ENCODE measurements around the gene CEP192.

CEP192 gene

GRCh38 chr18:13126966-13127598 lies 135.9 kb downstream of the CEP192 start:
- Histone ChIP-seq H3K27ac (replicated peaks) (no peak overlapping the region), H3K4me3 (replicated peaks; ENCODE audit: insufficient read depth, low read length) (no peak overlapping the region), H3K27me3 (ENCODE audit: insufficient read depth, poor library complexity, severe bottlenecking) (no peaks in the 10 kb centered on the region)
- TF ChIP-seq CTCF (IDR thresholded peaks at IDR 0.05; ENCODE audit: insufficient read depth, low read length), result no peak
- 0 out of 2 replicates have a peak, but pooled peaks have one; percentile 17 for TF ChIP-seq POLR2AphosphoS5 (IDR thresholded peaks at IDR 0.05; ENCODE audit: low read depth)
- no peak for DNase-seq (ENCODE audit: low read depth in 1 of 2, low spot score in 1 of 2)

GRCh38 chr18:13131283-13131682 lies 140.1 kb downstream of the CEP192 start:
- no peak for DNase-seq (ENCODE audit: low read depth in 1 of 2, low spot score in 1 of 2)
- TF ChIP-seq SPI1 (IDR thresholded peaks at IDR 0.05; ENCODE audit: borderline replicate concordance, low read depth) (no peak), POLR2AphosphoS5 (IDR thresholded peaks at IDR 0.05; ENCODE audit: low read depth) (no peak), REST (IDR thresholded peaks at IDR 0.05; ENCODE audit: insufficient replicate concordance, low read depth) (no peak), GABPA (IDR thresholded peaks at IDR 0.05; ENCODE audit: low read depth) (no peak), CTCF (IDR thresholded peaks at IDR 0.05; ENCODE audit: insufficient read depth, low read length) (no peak)

GRCh38 chr18:13134551-13135401 lies 143.6 kb downstream of the CEP192 start:
- H3K27me3 ChIP-seq (ENCODE audit: insufficient read depth, poor library complexity, severe bottlenecking), result no peaks in the 10 kb centered on the region
- TF ChIP-seq SPI1 (IDR thresholded peaks at IDR 0.05; ENCODE audit: borderline replicate concordance, low read depth) (no peak), REST (IDR thresholded peaks at IDR 0.05; ENCODE audit: insufficient replicate concordance, low read depth) (peak; percentile 86), CTCF (IDR thresholded peaks at IDR 0.05; ENCODE audit: insufficient read depth, low read length) (no peak)
- DNase-seq (ENCODE audit: low read depth in 1 of 2, low spot score in 1 of 2), result no peak
- no peak overlapping the region for H3K27ac ChIP-seq (replicated peaks)
- H3K4me3 ChIP-seq (replicated peaks; ENCODE audit: insufficient read depth, low read length), result no peak overlapping the region

More at GRCh38 chr18:13131283-13131682, 140.1 kb downstream of the CEP192 start:
- Histone ChIP-seq H3K27me3 (ENCODE audit: insufficient read depth, poor library complexity, severe bottlenecking) (no peaks in the 10 kb centered on the region), H3K27ac (replicated peaks) (no peak overlapping the region), H3K4me3 (replicated peaks; ENCODE audit: insufficient read depth, low read length) (no peak overlapping the region)

Data from HL-60 (cell line).